Tibial nerve (tissue), 3 donors: ENCODE measurements around the gene PGM5.

Experiments
- POLR2A ChIP-seq, 2 donors: fragments of 450-650 bp; IDR thresholded peaks; one replicate each; pipeline ENCODE4 v1.6.1; 2017; ENCODE audit warnings: antibody characterized with exemption in 2 of 2, mild to moderate bottlenecking in 2 of 2, moderate library complexity in 2 of 2
- TF ChIP-seq, protein P1 (sequence below), 5 experiments: fragments of 200-600 bp in 3 of 5; fragments of 450-650 bp in 2 of 5; sonication (generic) in 3 of 5; IDR thresholded peaks; one replicate each; pipeline ENCODE4 v1.5.1; 2016 to 2019; ENCODE audit warnings: antibody characterized with exemption in 5 of 5, mild to moderate bottlenecking in 3 of 5, moderate library complexity in 2 of 5

DNA sequence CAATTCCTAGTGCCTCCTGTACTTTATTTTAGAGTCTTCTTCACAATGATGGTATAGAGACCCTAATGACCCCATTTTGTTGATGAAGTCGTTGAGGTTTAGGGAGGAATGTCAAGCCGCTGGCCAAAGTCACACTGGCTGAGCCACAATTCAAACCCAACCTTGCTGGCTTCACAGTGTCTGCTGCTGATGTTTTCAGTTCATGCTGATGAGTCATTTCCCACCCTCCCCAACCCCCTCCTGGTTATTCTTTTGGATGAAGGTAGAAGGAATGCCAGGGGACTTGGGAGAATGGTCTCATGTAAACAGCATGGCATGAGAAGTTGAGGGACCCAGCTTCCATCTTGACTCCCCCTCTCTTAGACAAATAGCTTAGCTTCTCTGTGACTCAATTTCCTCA lies 115.7 kb downstream of the PGM5 start:
- TF ChIP-seq, protein P1, sequence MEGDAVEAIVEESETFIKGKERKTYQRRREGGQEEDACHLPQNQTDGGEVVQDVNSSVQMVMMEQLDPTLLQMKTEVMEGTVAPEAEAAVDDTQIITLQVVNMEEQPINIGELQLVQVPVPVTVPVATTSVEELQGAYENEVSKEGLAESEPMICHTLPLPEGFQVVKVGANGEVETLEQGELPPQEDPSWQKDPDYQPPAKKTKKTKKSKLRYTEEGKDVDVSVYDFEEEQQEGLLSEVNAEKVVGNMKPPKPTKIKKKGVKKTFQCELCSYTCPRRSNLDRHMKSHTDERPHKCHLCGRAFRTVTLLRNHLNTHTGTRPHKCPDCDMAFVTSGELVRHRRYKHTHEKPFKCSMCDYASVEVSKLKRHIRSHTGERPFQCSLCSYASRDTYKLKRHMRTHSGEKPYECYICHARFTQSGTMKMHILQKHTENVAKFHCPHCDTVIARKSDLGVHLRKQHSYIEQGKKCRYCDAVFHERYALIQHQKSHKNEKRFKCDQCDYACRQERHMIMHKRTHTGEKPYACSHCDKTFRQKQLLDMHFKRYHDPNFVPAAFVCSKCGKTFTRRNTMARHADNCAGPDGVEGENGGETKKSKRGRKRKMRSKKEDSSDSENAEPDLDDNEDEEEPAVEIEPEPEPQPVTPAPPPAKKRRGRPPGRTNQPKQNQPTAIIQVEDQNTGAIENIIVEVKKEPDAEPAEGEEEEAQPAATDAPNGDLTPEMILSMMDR (IDR thresholded peaks at IDR 0.05): no peak
- TF ChIP-seq POLR2A (IDR thresholded peaks at IDR 0.05): no peak
